ENCODE measurements around the gene ZNF784. TPM values are rescaled to one million over a fixed set of nuclear protein-coding genes. Genes with fewer than 3 reads are reported as not detected.
A peak's percentile ranks its signal among the peaks of the same experiment; 100 is the strongest.

The ZNF784 gene
- total and polyA plus RNA-seq, 10 of the 15 experiments (the other 5 are each of a cell fraction or from before 2014, with no cell fraction given) = 0.10 to 5.2 (median 1.8) TPM

GRCh38 chr19:55640577-55641425 lies 16.4 kb upstream of the ZNF784 start, which contains the start of gene ZNF580 (continued):
- TF ChIP-seq NKRF (conservative IDR thresholded peaks at IDR 0.05) (0 out of 2 replicates have a peak, but pooled peaks have one; percentile 40), HSF1 (IDR thresholded peaks at IDR 0.05; ENCODE audit: low read depth, low read length) (no peak), REST (IDR thresholded peaks at IDR 0.05; ENCODE audit: low read depth, low read length) (no peak), MEF2B (IDR thresholded peaks at IDR 0.05; ENCODE audit: partially characterized antibody, poor library complexity, severe bottlenecking) (no peak), POLR2AphosphoS5 (IDR thresholded peaks at IDR 0.05; ENCODE audit: low read length) (no peak), MXI1 (IDR thresholded peaks at IDR 0.05; ENCODE audit: low read depth, low read length) (no peak), SIX5 (IDR thresholded peaks at IDR 0.05; ENCODE audit: low read depth, low read length, severe bottlenecking) (peak; percentile 39), GABPA (IDR thresholded peaks at IDR 0.05; ENCODE audit: low read depth) (peak; percentile 60; the same call in 1 of the 2 replicates), KDM1A (IDR thresholded peaks at IDR 0.05; ENCODE audit: borderline replicate concordance) (no peak), ASH2L (IDR thresholded peaks at IDR 0.05; ENCODE audit: borderline replicate concordance, low read depth) (no peak), CHD2 (IDR thresholded peaks at IDR 0.05; ENCODE audit: borderline replicate concordance, low read depth, low read length) (0 out of 2 replicates have a peak, but pooled peaks have one; percentile 13), SREBF1 (IDR thresholded peaks at IDR 0.05; ENCODE audit: low read length) (no peak), SRF (IDR thresholded peaks at IDR 0.05; ENCODE audit: low read depth in 2 of 2, low read length in 2 of 2) (peak in 1 of 2 experiments; percentile 69; a peak in 1 of 4 replicates), HCFC1 (IDR thresholded peaks at IDR 0.05; ENCODE audit: low read length) (peak; percentile 57; the same call in 1 of the 2 replicates), RELB (IDR thresholded peaks at IDR 0.05; ENCODE audit: low read depth) (no peak), RFX5 (IDR thresholded peaks at IDR 0.05; ENCODE audit: low read depth, low read length) (no peak), BHLHE40 (IDR thresholded peaks at IDR 0.05; ENCODE audit: borderline replicate concordance in 1 of 2, low read depth in 2 of 2, low read length in 1 of 2) (peak in 1 of 2 experiments; percentile 56; a peak in 1 of 4 replicates), FOS (IDR thresholded peaks at IDR 0.05; ENCODE audit: borderline replicate concordance, extremely low read depth, insufficient read length) (no peak), IKZF2 (IDR thresholded peaks at IDR 0.05) (0 out of 4 replicates have a peak, but pooled peaks of 1 of the 2 experiments have one; percentile 30), IKZF1 (conservative IDR thresholded peaks at IDR 0.05) (peak; percentile 33; the same call in 1 of the 2 replicates)
